ENCODE data around the gene RIT1. TPM values are rescaled to one million over a fixed set of nuclear protein-coding genes. Genes with fewer than 3 reads are reported as not detected.

RIT1 gene
- total and polyA plus RNA-seq, 2 of the 13 experiments (the other 11 are each of a cell fraction or from before 2014, with no cell fraction given), result 12.2 to 32.2 TPM

DNA sequence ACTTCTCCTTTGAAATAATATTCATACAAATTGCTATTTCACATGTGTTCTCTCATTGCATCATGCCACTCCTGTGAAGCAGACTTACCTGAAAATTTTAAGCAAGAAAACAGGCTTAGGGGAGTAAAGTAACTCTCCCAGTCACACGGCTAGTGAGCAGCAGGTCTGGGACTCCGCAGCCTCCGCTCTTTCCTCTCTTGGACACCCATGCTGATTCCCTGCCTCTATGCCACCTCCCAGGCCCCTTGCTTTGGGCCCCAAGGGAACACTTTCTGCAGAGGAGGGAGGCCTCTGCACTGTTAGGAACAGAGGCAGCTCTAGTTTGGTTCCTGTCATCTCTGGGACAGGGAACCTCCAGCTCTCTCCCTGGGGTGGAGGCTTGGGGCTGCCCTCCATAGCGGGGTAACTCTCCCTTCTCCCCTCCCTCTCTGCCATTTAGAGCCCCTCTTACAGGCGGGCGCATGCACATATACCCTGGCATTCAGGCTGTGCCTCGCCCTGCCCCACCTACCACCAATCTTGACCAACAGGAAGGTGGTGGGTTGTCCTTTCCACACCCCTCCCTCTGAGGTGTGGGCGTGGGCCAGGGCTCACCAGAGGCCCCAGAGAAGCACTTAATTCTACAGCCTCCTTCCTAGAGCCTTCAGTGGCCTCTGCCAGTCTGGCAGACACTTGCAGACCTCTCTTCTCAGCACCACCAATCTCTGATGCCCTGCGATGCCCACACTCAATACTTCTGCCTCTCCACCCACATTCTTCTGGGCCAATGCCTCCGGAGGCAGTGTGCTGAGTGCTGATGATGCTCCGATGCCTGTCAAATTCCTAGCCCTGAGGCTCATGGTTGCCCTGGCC, 30.1 kb upstream of the RIT1 start, which contains the start of gene RXFP4 (continued):
- TF ChIP-seq, protein P1, sequence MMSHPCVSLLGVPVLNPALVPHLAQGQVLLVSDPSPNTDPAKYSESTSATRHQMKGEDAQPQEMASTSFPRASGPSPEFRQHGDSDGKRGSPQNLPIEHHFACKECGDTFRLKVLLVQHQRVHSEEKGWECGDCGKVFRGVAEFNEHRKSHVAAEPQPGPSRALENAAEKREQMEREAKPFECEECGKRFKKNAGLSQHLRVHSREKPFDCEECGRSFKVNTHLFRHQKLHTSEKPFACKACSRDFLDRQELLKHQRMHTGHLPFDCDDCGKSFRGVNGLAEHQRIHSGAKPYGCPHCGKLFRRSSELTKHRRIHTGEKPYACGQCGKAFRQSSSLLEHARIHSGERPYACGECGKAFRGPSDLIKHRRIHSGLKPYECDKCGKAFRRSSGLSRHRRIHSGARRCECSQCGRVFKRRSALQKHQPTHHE (CRISPR knock-in tag; IDR thresholded peaks at IDR 0.05; ENCODE audit: borderline replicate concordance), result 0 out of 2 replicates have a peak, but pooled peaks have one; percentile 37
- TF ChIP-seq ZNF670 (CRISPR knock-in tag; IDR thresholded peaks at IDR 0.05; ENCODE audit: borderline replicate concordance) (no peak; the same call in 1 of the 2 replicates), KDM5A (IDR thresholded peaks at IDR 0.05; ENCODE audit: borderline replicate concordance, low read length) (no peak), SAP130 (CRISPR knock-in tag; IDR thresholded peaks at IDR 0.05; ENCODE audit: low read depth) (peak; percentile 57; the same call in 1 of the 2 replicates), ZNF331 (CRISPR knock-in tag; IDR thresholded peaks at IDR 0.05) (0 out of 2 replicates have a peak, but pooled peaks have one; percentile 11), CBX1 (IDR thresholded peaks at IDR 0.05; ENCODE audit: low read depth) (peak; percentile 24), POLR2A (IDR thresholded peaks at IDR 0.05; ENCODE audit: insufficient read depth in 1 of 2, low read depth in 2 of 2, low read length in 2 of 2) (peak in 1 of 2 experiments; percentile 87; a peak in 2 of 4 replicates), MXD4 (CRISPR knock-in tag; IDR thresholded peaks at IDR 0.05) (0 out of 2 replicates have a peak, but pooled peaks have one; percentile 39), ZSCAN21 (CRISPR knock-in tag; IDR thresholded peaks at IDR 0.05; ENCODE audit: borderline replicate concordance) (0 out of 2 replicates have a peak, but pooled peaks have one; percentile 54), PCBP1 (IDR thresholded peaks at IDR 0.05; ENCODE audit: borderline replicate concordance, low read depth, low read length) (0 out of 2 replicates have a peak, but pooled peaks have one; percentile 14), NFKBIZ (CRISPR knock-in tag; IDR thresholded peaks at IDR 0.05) (no peak), ZBTB42 (CRISPR knock-in tag; IDR thresholded peaks at IDR 0.05) (no peak), SALL2 (CRISPR knock-in tag; IDR thresholded peaks at IDR 0.05) (0 out of 2 replicates have a peak, but pooled peaks have one; percentile 33), ZNF263 (CRISPR knock-in tag; IDR thresholded peaks at IDR 0.05) (no peak), KLF9 (CRISPR knock-in tag; IDR thresholded peaks at IDR 0.05; ENCODE audit: low read depth) (peak; percentile 85; the same call in 1 of the 2 replicates), NCOR1 (IDR thresholded peaks at IDR 0.05; ENCODE audit: borderline replicate concordance, low read length) (no peak), FOXA3 (CRISPR knock-in tag; IDR thresholded peaks at IDR 0.05) (no peak; the same call in 1 of the 2 replicates)
- TF ChIP-seq, protein P2, sequence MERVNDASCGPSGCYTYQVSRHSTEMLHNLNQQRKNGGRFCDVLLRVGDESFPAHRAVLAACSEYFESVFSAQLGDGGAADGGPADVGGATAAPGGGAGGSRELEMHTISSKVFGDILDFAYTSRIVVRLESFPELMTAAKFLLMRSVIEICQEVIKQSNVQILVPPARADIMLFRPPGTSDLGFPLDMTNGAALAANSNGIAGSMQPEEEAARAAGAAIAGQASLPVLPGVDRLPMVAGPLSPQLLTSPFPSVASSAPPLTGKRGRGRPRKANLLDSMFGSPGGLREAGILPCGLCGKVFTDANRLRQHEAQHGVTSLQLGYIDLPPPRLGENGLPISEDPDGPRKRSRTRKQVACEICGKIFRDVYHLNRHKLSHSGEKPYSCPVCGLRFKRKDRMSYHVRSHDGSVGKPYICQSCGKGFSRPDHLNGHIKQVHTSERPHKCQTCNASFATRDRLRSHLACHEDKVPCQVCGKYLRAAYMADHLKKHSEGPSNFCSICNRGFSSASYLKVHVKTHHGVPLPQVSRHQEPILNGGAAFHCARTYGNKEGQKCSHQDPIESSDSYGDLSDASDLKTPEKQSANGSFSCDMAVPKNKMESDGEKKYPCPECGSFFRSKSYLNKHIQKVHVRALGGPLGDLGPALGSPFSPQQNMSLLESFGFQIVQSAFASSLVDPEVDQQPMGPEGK (CRISPR knock-in tag; IDR thresholded peaks at IDR 0.05), result peak; percentile 36; the same call in 1 of the 2 replicates
- TF ChIP-seq, protein P3, sequence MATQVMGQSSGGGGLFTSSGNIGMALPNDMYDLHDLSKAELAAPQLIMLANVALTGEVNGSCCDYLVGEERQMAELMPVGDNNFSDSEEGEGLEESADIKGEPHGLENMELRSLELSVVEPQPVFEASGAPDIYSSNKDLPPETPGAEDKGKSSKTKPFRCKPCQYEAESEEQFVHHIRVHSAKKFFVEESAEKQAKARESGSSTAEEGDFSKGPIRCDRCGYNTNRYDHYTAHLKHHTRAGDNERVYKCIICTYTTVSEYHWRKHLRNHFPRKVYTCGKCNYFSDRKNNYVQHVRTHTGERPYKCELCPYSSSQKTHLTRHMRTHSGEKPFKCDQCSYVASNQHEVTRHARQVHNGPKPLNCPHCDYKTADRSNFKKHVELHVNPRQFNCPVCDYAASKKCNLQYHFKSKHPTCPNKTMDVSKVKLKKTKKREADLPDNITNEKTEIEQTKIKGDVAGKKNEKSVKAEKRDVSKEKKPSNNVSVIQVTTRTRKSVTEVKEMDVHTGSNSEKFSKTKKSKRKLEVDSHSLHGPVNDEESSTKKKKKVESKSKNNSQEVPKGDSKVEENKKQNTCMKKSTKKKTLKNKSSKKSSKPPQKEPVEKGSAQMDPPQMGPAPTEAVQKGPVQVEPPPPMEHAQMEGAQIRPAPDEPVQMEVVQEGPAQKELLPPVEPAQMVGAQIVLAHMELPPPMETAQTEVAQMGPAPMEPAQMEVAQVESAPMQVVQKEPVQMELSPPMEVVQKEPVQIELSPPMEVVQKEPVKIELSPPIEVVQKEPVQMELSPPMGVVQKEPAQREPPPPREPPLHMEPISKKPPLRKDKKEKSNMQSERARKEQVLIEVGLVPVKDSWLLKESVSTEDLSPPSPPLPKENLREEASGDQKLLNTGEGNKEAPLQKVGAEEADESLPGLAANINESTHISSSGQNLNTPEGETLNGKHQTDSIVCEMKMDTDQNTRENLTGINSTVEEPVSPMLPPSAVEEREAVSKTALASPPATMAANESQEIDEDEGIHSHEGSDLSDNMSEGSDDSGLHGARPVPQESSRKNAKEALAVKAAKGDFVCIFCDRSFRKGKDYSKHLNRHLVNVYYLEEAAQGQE (IDR thresholded peaks at IDR 0.05; ENCODE audit: borderline replicate concordance in 1 of 2, low read depth in 1 of 2, low read length in 2 of 2), result no peak
- TF ChIP-seq, protein P4, sequence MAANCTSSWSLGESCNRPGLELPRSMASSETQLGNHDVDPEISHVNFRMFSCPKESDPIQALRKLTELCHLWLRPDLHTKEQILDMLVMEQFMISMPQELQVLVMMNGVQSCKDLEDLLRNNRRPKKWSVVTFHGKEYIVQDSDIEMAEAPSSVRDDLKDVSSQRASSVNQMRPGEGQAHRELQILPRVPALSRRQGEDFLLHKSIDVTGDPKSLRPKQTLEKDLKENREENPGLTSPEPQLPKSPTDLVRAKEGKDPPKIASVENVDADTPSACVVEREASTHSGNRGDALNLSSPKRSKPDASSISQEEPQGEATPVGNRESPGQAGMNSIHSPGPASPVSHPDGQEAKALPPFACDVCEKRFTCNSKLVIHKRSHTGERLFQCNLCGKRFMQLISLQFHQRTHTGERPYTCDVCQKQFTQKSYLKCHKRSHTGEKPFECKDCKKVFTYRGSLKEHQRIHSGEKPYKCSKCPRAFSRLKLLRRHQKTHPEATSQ (CRISPR knock-in tag; IDR thresholded peaks at IDR 0.05; ENCODE audit: borderline replicate concordance), result 0 out of 2 replicates have a peak, but pooled peaks have one; percentile 43
